IPS-18a (cell line): ENCODE results near the gene AHCYL2.
"Not testable (repeated sequence)": the region's sequence is repeated elsewhere in the genome, so short reads cannot be mapped to it uniquely, and the experiment has no call there.

Experiments used
- H3K27ac ChIP-seq: one replicate; pipeline ENCODE4 v1.5.1; 2013; ENCODE audit warnings: low read length
- H3K27me3 ChIP-seq: one replicate; pipeline ENCODE4 v1.6.1; 2013; ENCODE audit warnings: mild to moderate bottlenecking, low read length; ENCODE audit not compliant: control insufficient read depth, insufficient read depth
- H3K36me3 ChIP-seq: one replicate; pipeline ENCODE4 v1.6.1; 2013; ENCODE audit warnings: low read depth, low read length; ENCODE audit not compliant: control insufficient read depth
- H3K4me1 ChIP-seq: one replicate; pipeline ENCODE4 v1.6.1; 2013; ENCODE audit warnings: low read depth, low read length; ENCODE audit not compliant: control insufficient read depth
- H3K4me3 ChIP-seq: one replicate; pipeline ENCODE4 v1.5.1; 2013; ENCODE audit warnings: low read length
- H3K9ac ChIP-seq: one replicate; pipeline ENCODE4 v1.6.1; 2013; ENCODE audit warnings: mild to moderate bottlenecking, low read length, moderate library complexity
- H3K9me3 ChIP-seq: one replicate; pipeline ENCODE4 v1.6.1; 2013; ENCODE audit warnings: low read depth, low read length; ENCODE audit not compliant: control insufficient read depth

Gene AHCYL2

DNA sequence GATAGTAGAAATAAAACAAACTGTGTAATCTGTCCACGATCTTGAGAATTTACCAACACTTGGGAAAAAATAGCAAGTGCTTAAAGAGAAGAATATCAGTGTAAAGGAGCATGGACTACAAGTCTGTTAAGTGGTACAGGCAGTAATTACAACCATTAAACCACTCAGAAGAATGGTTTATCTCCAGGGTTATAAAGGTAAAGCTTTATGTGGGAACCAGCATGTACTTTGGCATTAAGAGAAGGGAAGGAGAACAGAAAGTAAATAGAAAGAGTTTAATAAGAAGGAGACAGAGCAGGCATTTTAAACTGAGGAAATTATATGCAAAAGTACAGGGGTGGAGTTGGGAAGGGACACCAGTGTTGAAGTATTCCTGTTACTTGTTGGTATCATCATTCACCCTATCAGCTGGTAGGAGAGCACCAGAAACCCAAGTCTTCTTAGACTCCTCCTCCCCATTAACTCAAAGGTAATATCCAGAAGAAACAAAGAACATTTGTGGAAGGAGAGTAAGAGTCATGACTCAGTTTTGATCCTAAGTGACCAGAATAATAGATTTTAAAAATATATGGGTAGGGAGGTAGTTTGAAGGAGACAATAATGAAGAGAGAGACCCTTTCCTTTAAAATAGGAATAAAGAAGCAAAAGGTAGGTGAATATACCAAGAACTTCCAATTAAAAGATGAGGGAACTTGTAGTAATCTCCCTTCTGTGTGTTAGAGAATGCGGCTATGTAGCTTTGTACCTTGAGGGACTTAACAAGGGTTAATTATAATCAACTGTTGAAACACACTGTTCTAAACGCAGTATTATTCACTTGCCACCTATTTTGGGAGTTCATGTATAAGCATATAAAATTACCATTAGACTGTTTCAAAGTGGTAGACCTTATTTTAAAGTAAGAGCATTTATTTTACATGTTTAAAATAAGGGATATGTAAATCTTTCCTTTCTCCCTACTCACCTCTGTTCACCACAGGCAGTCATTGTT, 117.3 kb downstream of the AHCYL2 start:
- Histone ChIP-seq H3K9ac (no peak overlapping the region), H3K4me3 (no peak overlapping the region), H3K27me3 (no peaks in the 10 kb centered on the region), H3K9me3 (no peaks in the 10 kb centered on the region), H3K27ac (no peak overlapping the region), H3K36me3 (no peaks in the 10 kb centered on the region), H3K4me1 (peaks cover 16% of the 10 kb centered on the region)

DNA sequence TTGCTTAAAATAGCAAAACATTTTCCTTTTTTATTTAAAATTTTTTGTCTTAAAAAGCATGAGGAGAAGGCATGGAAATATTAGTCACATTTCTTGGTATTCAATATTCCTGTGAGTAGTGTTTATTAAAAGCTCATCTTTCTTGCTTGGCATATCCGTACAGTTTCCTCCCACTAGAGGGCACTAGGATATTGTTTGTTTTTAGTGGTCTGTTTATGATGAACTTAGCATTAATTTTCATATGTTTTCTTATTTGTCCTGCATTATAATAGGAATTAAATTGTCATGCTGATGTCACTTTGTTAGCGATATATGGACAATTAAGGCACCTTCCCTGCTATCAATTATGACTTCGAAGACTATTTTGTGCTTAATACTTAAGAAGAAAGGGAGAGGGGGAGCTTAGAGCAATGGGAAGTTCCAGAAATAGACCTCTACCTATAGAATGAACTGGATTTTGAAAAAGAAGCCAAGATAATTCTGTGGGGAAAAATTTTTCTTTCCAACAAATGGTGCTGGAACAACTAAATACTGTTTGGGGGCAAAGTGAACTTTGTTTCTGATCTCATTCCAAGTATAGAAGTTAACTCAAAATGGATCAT, 118.4 kb downstream of the AHCYL2 start:
- Histone ChIP-seq H3K9me3 (no peaks in the 10 kb centered on the region), H3K27me3 (no peaks in the 10 kb centered on the region), H3K27ac (no peak overlapping the region), H3K4me1 (peaks cover 16% of the 10 kb centered on the region), H3K4me3 (no peak overlapping the region), H3K9ac (no peak overlapping the region), H3K36me3 (no peaks in the 10 kb centered on the region)

GRCh38 chr7:129347330-129347729, 122.5 kb downstream of the AHCYL2 start:
- H3K27me3 ChIP-seq, result no peaks in the 10 kb centered on the region
- no peaks in the 10 kb centered on the region for H3K36me3 ChIP-seq
- no peak overlapping the region for H3K27ac ChIP-seq
- H3K9ac ChIP-seq, result no peak overlapping the region
- H3K4me3 ChIP-seq, result no peak overlapping the region
- peaks cover 5% of the 10 kb centered on the region for H3K4me1 ChIP-seq
- H3K9me3 ChIP-seq, result no peaks in the 10 kb centered on the region

DNA sequence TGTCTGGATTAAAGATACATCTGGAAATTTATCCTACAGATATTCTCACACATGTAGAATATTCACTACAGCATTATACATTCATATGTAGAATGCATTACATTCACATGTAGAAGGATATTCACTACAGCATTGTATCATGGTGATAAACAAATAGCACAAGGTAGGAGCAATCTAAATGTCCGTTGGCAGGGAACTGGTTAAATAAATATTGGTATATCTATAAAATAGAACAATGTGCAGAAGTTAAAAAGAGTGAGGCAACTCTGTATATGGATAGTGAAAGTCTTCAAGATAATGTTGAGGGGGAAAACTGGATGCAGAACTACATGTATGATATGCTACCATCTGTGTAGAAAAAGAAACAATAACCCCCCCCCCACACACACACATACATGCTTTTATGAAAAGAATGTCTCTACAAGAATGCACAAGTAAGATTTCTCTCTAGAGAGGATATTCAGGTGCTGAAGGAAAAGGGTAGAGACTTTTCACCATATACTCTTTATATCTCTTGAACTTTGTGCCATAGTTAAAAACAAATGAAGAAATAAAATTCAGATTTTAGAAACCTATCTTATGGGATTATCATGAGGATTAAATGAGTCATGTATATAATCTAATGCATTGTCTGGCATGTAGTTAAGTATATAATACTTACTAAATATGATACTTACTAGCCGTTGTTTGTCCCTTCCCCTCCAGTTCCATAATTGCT, 123.4 kb downstream of the AHCYL2 start:
- Histone ChIP-seq H3K9ac (no peak overlapping the region), H3K9me3 (no peaks in the 10 kb centered on the region), H3K27ac (no peak overlapping the region), H3K4me3 (no peak overlapping the region), H3K27me3 (no peaks in the 10 kb centered on the region), H3K4me1 (peaks cover 5% of the 10 kb centered on the region), H3K36me3 (no peaks in the 10 kb centered on the region)

GRCh38 chr7:129351320-129351719, 126.5 kb downstream of the AHCYL2 start:
- H3K27ac ChIP-seq, result no peak overlapping the region
- no peaks in the 10 kb centered on the region for H3K36me3 ChIP-seq
- no peaks in the 10 kb centered on the region for H3K9me3 ChIP-seq
- H3K9ac ChIP-seq, result no peak overlapping the region
- H3K4me1 ChIP-seq, result peaks cover 5% of the 10 kb centered on the region
- no peaks in the 10 kb centered on the region for H3K27me3 ChIP-seq
- no peak overlapping the region for H3K4me3 ChIP-seq

- not testable (repeated sequence) for H3K9me3 ChIP-seq, H3K4me1 ChIP-seq, H3K27ac ChIP-seq, H3K9ac ChIP-seq, H3K27me3 ChIP-seq, H3K4me3 ChIP-seq, H3K36me3 ChIP-seq
Observed at GRCh38 chr7:129353104-129353503, 128.3 kb downstream of the AHCYL2 start.

GRCh38 chr7:129354428-129355157, 129.8 kb downstream of the AHCYL2 start:
- H3K9ac ChIP-seq, result no peak overlapping the region
- H3K4me3 ChIP-seq, result no peak overlapping the region
- no peaks in the 10 kb centered on the region for H3K36me3 ChIP-seq
- H3K4me1 ChIP-seq, result peaks cover 5% of the 10 kb centered on the region
- H3K27me3 ChIP-seq, result no peaks in the 10 kb centered on the region
- H3K9me3 ChIP-seq, result no peaks in the 10 kb centered on the region
- no peak overlapping the region for H3K27ac ChIP-seq

DNA sequence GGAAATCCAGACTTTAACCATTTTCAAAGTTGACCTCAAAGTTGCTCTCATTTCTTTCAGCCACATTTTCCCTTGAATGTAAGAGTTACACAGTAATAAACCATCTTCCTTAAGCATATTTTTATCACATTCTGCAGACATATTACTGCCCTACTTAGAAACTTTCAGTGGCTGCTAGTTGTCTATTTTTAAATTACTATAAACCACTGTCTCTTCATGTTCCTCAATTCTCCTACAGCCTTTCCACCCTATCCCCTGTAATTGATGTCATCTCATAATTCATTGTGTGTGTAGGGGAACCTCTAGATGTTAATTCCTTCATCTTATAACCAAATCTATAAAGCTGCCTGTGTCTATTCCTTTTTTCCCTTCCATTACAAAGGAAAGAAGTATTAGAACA, 131.3 kb downstream of the AHCYL2 start:
- no peaks in the 10 kb centered on the region for H3K9me3 ChIP-seq
- no peak overlapping the region for H3K27ac ChIP-seq
- H3K27me3 ChIP-seq, result no peaks in the 10 kb centered on the region
- H3K4me1 ChIP-seq, result peaks cover 4% of the 10 kb centered on the region
- no peaks in the 10 kb centered on the region for H3K36me3 ChIP-seq
- H3K4me3 ChIP-seq, result no peak overlapping the region
- no peak overlapping the region for H3K9ac ChIP-seq

GRCh38 chr7:129359176-129359575, 134.3 kb downstream of the AHCYL2 start:
- H3K27me3 ChIP-seq, result no peaks in the 10 kb centered on the region
- no peak overlapping the region for H3K4me3 ChIP-seq
- H3K27ac ChIP-seq, result no peak overlapping the region
- no peaks in the 10 kb centered on the region for H3K4me1 ChIP-seq
- H3K9ac ChIP-seq, result no peak overlapping the region
- no peaks in the 10 kb centered on the region for H3K9me3 ChIP-seq
- H3K36me3 ChIP-seq, result no peaks in the 10 kb centered on the region

GRCh38 chr7:129359638-129360037, 134.8 kb downstream of the AHCYL2 start:
- Histone ChIP-seq H3K9me3 (no peaks in the 10 kb centered on the region), H3K36me3 (no peaks in the 10 kb centered on the region), H3K27ac (no peak overlapping the region), H3K27me3 (no peaks in the 10 kb centered on the region), H3K4me3 (no peak overlapping the region), H3K4me1 (no peaks in the 10 kb centered on the region), H3K9ac (no peak overlapping the region)

DNA sequence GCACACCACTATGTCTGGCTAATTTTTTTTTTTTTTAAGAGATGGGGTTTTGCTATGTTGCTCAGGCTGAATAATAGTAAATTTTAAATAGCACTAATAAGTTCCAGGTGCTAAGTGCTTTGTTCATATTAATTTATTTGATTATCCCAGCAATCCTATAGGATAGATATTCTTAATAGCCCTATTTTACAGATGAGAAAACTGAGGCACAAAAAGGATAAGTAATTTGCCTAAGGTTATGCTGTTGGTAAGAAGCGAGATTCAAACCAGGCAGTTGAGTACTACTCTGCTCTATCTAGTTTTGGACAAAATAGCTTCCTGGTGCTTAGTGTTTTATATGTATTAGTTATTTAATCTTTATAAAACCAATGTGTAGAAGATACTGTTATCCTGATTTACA, 136.9 kb downstream of the AHCYL2 start:
- Histone ChIP-seq H3K27ac (no peak overlapping the region), H3K4me3 (no peak overlapping the region), H3K9ac (no peak overlapping the region), H3K9me3 (no peaks in the 10 kb centered on the region), H3K4me1 (no peaks in the 10 kb centered on the region), H3K36me3 (no peaks in the 10 kb centered on the region), H3K27me3 (no peaks in the 10 kb centered on the region)
